Stimulated activated naive CD4-positive, alpha-beta T cell treated with Interleukin-2 at 50 U/mL for 16 hours (primary cell): ENCODE data around the gene S100A12.
"Not testable (repeated sequence)": the region's sequence is repeated elsewhere in the genome, so short reads cannot be mapped to it uniquely, and the experiment has no call there.

ENCODE experiments used
- DNase-seq: peaks from one replicate; lab custom pipeline; 2025; lab: John Stamatoyannopoulos, UW

The S100A12 gene

DNA sequence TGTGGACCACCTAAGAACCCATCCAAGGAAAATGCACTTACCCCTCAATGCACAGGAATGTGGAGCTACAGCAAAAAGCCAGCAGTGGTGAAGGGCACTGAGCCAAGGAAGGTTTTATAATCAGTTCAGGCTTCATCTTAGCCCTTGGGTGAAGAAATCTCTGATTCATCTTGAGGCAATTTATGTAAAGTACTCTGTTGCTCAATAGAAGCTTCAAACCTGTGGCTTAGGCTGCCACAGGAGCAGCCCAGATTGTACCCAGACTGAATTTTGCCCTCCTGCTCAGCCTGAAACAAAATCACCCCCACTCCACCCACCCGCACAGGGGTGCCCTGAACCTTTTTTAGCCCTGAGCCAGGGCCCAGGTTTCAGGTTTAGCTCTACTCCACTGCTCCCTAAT, at the start of gene S100A12:
Gene S100A12, minus strand, starts transcription at position 111 of the 400 bp plus-strand sequence. CDS start 1,029 bp downstream, outside the sequence.
- no peak for DNase-seq

DNA sequence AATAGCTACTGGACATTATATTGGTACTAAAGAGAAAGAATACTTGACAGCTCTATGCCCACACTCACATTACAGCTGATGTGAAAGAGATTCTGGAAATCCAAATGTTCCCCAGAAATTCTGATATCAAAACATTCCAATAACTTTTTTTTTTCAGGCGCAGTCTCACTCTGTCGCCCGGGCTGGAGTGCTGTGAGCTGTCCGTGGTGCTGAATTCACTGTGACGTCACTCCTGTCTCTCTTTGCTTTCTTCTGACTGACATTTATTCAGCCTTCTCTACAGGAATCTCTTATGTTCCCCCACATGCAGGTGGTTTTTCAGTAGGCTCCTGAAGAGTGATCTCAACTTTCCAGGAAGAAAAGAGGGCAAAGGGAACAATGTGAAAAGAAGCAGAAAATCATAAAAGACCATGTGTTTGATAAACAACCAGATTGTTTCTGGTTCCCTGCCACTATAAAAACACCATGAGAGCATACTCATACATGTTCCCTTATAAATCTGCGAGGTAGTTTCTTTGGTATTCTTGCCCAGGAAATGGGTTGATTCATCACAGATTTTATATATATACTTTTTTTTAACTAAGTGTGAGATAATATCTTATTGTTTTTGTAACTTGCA, 47.1 kb upstream of the S100A12 start:
- peak; percentile 45 for DNase-seq

DNA sequence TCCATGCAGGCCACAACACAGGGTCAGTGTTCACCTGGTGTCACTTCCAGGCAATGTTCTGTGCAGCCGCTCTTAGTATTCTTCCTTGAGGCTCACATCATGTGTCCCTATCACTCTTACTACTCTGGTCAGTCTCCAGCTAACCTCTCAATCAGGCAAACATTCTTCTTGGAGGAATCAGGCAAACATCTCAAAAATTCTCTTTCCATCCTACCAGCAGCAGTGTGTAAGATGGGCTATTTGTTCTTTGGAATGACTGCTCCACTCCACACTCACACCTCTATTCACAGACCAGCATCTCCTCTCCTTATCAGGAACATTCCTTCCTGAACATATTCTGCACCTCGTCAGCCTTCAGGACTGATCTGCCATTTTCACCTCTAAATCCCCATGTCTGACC, 44.9 kb upstream of the S100A12 start:
- no peak for DNase-seq

DNA sequence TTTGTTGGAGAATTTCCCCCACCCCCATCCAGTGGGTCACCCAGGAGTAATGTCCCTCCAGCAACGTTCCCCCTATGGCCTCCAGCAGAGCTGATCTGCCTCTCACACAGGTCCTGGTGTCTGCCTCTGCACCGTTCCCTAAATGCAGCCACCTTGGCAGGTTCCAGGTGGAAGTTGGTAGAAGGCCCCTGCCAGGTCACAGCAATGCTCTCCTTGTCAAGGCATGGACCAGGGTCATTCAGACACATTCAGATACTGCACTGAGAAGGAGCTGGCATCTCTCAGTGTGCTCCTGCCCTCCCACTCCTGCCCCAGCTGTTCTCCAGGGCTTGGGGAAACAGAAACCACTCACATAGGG, 44.0 kb upstream of the S100A12 start:
- not testable (repeated sequence) for DNase-seq

DNA sequence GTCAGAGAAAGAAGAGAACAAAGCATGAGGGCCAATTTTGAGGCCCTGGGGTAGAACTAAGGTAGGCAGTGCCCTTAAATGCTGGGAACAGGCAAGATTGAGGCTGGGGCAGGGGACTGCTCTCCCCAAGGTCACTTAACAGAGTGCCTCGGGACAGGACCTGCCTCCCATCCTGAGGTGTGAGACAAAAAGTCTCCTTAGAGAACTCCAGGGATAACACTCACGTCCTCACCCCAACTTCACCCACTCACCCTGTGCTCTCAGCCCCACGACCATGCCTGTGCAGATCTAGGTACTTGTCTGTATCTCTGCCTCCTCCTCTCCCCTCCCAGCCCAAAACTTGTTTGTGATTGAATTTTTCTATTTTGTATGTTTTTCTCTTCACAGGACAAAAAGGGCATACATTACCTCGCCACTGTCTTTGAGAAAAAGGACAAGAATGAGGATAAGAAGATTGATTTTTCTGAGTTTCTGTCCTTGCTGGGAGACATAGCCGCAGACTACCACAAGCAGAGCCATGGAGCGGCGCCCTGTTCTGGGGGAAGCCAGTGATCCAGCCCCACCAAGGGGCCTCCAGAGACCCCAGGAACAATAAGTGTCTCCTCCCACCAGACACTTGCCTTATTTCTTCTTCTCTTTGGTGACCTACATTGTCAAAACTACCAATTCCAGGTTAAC, 43.5 kb upstream of the S100A12 start:
- DNase-seq, result not testable (repeated sequence)

DNA sequence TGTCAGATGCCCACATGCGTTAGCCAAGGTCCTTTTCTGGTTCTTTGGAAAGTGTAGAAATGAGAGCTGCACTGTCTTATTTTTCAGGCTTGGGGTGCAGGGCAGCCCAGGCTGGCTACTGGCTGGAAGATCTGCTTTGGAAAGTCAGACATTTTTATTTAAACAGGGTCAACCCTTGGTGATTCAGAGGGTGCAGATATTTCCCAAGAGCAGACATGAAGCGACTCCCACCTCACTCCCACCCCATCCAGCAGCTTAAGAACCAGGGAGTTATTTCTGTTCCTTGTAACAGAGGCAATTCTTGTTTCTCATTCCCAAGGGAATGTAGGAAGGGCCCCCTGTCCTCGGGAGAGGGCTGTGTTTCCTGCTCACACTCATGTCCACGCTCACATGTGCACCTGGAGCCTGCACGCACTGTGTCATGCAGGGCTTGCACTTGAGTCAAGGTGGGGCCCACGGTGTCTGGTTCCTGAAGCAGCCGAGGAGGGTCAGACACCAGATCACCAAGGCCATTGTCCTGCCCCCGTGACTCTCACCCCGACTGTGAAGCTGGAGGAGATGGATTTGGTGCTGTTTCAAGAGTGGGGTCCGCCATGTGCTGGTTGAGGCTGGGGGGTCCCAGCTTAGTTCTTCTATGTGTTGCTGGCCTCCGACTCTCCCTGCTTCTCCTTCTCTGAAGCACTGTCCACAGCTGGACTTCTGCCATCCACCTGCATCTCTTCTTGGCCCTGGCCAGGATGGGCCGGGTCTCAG, 41.9 kb upstream of the S100A12 start:
- DNase-seq, result no peak

DNA sequence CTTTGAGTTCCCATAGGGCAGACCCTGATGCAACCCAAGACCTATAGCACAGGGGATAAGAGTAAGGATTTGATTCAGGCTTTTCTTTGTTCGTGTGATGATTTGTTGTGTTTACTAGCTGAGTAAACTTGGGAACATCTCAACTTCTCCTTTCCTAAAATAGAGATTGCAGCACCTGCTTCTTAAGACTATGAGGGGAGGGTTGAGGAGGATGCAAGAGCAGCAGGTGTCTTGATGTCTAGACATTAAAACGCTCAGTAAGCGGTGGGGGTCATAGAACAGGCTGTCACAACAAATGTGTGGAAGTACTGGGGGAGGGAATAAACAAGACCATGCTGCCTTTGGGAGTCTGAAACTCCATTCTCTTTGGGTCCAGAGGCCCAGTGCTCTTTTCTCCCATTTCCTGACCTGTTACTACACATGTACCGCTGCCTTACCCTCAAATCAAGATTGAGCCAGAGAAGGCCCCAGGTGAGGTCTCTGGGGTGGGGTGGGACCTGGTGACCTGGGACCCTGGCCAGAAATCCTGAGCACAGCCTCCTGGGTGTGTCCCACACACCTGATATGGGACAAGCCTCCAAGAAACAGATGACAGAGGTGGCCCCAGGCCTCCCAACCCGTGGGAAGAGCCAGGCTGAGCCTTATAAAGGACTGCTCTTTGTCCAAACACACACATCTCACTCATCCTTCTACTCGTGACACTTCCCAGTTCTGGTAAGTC, 40.6 kb upstream of the S100A12 start, which contains the start of gene S100A7A:
Gene S100A7A, plus strand, starts transcription at position 671 of the 721 bp plus-strand sequence. CDS start 1,563 bp downstream, outside the sequence.
- DNase-seq, result no peak

DNA sequence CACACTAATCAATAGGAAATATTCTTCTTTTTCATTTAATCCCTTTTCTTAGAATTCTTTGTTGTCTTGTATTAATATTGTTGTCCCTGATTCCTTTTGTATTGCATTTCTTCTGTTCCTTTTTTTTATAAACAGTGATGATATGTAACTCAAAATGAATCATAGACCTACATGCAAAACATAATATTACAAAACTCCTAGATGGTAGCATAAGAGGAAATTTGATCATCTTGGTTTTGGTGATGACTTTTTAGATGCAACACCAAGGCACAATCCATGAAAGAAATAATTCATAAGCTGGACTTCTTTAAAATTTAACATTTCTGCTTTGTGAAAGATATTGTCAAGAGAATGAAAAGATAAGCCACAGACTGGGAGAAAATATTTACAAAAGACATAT, 38.5 kb upstream of the S100A12 start:
- DNase-seq, result not testable (repeated sequence)

DNA sequence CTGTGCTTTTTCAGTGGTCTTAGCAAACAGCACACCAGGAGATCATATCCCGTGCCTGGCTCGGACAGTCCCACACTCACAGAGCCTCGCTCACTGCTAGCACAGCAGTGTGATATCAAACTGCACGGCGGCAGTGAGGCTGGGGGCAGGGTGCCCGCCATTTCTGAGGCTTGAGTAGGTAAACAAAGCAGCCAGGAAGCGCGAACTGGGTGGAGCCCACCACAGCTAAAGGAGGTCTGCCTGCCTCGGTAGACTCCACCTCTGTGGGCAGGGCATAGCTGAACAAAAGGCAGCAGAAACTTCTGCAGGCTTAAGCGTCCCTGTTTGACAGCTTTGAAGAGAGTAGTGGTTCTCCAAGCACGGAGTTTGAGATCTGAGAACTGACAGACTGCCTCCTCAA, 31.9 kb upstream of the S100A12 start:
- not testable (repeated sequence) for DNase-seq

DNA sequence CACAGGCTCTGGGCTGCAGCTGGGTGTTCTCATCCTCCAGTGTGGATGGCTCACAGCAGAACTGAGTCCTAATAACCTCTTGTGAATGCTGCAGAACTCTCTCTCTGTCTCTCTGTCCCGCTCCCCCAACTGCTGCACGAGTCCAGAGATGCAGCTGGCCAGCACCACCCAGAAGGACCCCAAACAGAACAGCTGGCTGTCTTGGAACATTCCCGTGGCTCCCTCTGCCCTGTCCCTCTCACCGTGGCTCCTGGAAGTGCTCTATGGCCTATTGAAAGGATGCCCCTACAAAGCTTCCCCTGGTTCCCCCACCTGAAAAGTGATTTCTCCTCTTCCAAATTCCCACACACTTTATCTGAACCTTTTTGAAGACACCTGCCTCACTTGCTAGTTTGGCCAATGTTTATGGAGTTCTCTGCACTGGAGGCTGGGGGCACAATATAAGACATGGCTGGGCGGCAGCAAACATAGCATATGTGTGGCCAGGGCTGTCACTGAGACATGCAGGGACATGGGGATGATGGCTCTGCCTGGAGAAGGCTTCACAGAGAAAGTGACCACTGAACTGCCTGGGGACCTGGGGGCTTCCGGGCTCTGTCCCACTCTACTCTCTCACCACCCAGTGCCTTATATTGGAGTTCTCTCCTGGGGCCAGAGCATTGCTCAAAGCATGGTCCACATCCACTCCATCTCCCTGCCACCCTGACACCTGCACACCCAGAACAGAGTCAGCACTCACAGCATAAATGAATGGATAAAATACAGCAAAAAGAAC, 30.6 kb upstream of the S100A12 start:
- DNase-seq, result not testable (repeated sequence)

DNA sequence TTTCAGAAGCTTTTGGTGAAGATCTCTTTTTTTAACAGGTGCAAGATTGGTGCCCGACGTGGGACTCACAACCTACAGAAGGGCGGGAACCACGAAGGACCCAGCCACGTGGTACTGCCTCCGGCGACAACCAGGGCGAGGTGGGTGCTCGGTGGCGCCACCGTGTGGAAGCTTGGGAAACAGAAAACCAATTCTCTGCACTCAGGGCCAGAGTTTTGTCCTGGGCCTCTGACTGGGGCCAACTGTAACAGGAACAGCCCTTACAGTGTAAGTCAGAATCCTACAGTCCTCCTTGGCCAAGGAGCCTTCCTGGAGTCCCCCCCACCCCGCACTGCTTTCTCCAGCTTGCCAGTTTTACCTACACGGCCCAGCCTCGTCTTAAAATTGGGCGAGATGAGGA, 29.3 kb upstream of the S100A12 start:
- peak; percentile 36 for DNase-seq

DNA sequence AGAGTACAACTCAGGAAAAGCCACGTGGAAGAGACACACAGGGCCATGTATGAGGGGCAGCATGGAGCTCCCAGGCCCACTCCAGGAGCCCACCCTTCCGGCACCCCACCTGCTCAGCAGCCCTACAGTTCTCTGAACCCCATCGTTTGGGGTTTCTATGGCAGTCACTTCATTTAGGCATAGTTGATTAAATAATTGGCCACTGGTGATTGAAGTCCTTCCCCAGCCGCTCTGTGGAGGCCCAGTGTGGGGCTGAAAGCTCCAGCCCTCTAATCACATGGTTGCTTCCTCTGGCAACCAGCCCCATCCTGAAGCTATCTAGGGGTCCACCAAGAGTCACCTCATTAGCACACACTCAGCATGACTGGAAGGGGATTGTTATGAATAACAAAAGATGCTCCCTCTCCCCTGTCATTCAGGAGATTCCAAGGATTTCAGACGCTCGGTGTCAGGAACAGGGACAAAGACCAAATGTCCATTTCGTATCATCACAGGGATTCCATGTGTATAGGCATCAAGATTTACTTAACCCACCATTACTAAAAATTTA, 28.7 kb upstream of the S100A12 start:
- DNase-seq, result no peak

DNA sequence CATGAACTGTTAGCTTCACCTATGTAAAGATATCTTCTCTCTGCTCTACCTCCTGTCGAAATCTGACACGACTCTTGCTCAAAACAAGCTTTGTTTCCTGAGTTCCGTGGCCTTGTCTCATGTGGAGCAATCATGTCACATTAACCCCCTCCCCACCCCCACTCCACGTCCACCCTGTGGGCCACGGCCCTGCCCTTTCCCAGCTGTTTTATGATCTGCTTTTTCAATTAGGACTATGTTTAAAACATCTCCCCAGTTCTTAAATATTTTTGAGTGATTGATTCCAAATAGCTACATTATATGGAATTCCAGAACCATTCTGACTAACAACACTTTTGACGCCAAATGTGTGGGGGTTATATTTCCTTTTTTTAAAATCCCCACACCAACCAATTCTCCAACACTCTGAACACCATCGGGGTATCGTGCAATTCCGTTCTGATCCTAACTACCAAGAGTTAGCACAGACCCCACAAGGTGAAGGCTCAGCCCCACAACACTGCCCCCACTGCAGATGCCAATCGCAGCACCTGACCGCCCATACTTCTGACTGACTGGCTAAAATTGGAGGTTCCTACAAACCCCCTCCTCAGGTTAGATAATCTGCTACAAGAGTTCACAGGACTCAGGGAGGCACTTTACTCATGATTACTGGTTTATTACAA, 28.1 kb upstream of the S100A12 start:
- DNase-seq, result no peak

DNA sequence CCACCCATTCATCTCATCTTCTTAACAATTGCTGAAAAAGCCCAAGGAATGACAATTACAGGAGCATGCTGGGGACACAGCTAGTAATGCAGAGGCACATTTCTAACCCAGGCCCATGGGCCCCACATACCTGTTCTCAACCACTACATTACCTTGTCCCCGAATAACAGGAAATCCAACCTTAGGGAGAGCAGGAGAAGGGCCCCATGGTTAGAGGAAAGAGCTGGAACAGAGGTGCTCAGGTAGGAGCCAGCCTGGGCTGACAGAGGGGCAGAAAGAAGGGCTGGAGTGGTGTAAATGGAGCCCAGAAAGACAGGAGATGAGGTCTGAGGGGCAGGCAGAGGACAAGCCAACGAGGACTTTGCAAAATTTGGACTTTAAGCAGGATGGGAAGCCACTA, 26.8 kb upstream of the S100A12 start:
- no peak for DNase-seq

DNA sequence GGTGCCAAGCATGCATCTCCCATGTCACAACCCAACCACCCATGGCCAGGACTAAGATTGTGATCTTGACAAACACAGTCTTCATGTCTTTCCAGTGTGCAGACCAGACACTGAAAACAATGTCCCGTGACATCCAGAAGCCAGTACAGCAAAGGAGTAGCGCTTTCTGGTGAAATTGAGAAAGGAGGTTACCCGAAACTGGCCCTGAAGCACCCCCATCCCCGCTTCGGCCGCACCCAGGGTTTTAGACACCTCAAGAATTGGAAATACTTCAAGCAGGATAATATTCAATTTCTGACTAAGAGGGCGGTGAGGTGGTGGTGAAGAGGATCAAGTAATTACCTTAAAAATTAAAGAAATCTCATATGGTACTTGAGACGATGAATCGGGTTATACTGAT, 26.0 kb upstream of the S100A12 start:
- DNase-seq, result no peak

DNA sequence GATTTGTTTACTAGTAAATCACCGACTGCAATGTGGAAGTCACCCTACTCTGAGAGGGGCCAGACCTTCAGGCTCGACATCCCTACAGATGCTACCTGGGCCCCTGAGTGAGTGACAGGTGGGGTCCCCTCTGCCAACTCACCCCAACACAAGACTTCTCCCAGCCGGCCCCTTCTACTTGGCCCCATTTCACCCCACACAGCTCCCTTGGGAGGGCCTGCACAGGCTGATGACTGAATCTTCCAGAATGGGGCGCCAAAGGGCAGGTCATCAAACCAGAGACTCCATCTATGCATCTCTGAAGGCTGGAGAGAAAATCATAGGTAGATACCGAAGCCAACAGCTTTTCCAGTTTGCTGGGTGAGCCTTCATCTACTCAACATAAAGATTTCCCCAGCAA, 24.8 kb upstream of the S100A12 start:
- no peak for DNase-seq

DNA sequence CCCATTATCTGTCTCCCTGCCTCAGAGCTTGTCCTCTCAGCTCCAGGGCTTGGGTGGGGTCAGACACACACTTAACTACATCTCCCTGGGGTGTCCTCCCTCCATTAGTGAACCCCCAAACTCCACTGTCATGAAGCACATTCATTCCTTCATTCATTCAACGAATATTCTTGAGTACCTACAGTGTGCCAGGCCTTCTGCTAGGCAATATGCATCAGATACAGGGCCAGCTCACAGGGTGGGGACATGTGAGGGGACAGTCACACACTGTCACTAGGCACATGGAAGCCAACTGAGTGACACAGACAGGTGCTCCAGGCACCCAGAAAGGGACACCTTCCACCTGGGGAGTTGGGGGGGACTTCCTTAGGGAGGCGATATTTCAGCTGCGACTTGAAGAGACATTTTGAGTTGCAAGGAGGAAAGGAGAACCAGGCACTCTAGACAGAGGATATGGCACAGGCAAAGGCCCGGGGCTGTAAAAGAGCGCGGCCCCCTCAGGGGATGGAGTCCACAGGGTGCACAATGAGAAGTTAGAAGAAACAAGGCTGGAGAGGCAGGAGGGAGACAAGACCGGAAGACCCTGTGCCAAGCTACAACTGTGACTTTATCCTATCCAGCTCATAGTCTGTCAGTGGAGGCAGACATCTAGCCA, 24.1 kb upstream of the S100A12 start:
- no peak for DNase-seq

DNA sequence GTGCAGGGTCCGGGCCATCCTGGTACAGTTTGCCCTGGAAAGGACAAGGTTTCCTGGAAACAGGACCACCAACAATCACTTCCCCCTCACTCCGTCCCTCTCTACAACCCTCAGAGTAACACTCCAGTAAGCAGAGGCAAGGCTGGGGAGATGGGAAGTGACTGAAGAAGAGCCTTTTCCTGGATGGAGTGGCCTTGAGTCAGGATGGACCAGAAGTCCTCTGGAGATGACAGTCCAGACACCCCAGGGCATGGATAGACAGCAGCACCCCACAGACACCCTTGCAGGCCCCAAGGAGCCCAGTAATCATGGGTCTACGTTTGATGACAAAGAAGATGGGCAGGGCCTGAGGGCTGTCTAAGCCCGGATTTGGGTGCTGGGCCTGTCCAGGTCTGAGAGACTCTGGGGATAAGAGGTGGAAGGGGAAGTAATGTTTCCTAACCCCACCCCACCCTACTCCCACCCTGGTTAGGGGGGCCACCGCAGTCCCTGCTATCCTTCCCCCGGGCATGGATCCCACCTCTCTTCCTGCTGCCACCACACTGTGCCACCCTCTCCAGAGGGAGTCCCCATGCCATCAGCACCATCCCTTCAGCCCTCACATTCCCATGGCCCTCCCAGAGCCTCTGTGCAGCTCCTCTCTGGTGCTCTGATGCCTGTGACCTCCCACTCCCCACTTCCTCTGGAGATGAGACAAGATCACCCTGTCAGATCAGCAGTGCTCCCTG, 22.7 kb upstream of the S100A12 start:
- no peak for DNase-seq
